Body of pancreas (tissue), 4 donors: Measurements from ENCODE around the gene CDH4. TPM values are rescaled to one million over a fixed set of nuclear protein-coding genes. Genes with fewer than 3 reads are reported as not detected.

Experiments
- ATAC-seq: fragments of 150-250 bp; one replicate; pipeline ENCODE4 v1.9.1; 2016
- DNase-seq, 4 donors: peaks; one replicate each; pipeline ENCODE4 v3.0.0-alpha.2; 2019
- H3K27ac ChIP-seq, 4 donors: fragments of 200-600 bp; sonication (generic); 1 replicate in 3 of 4; 2 replicates in 1 of 4; pipeline versions ENCODE4 v1.5.1 to v1.6.1; 2016 to 2019; ENCODE audit warnings: mild to moderate bottlenecking in 1 of 4, mixed read lengths in 1 of 4, moderate library complexity in 1 of 4
- H3K27me3 ChIP-seq, 2 donors: fragments of 200-600 bp; sonication (generic); one replicate each; pipeline ENCODE4 v1.6.0; 2016; ENCODE audit warnings: mild to moderate bottlenecking in 1 of 2
- H3K36me3 ChIP-seq, 2 donors: fragments of 200-600 bp; sonication (generic); replicated peaks in 1 of 2; 2 replicates each; pipeline ENCODE4 v1.5.1; 2016; ENCODE audit warnings: low read depth in 2 of 2; ENCODE audit not compliant: insufficient read depth in 1 of 2
- H3K4me1 ChIP-seq: fragments of 200-600 bp; sonication (generic); one replicate; pipeline ENCODE4 v1.6.0; 2016
- H3K4me3 ChIP-seq, 2 donors: fragments of 200-600 bp; sonication (generic); 1 replicate in 1 of 2; 2 replicates in 1 of 2; pipeline ENCODE4 v1.5.1; 2016 to 2019
- H3K9me3 ChIP-seq, 3 donors: fragments of 200-600 bp; sonication (generic); 1 replicate in 2 of 3; 2 replicates in 1 of 3; pipeline ENCODE4 v1.5.1; 2016
- CTCF ChIP-seq, 7 experiments: fragments of 450-650 bp in 4 of 7; fragments of 200-600 bp in 3 of 7; sonication (generic) in 3 of 7; IDR thresholded peaks; one replicate each; pipeline ENCODE4 v1.5.1; 2016 to 2019; ENCODE audit warnings: antibody characterized with exemption in 7 of 7
- POLR2A ChIP-seq, 3 donors: fragments of 450-650 bp; IDR thresholded peaks; one replicate each; pipeline ENCODE4 v1.6.1; 2016; ENCODE audit warnings: antibody characterized with exemption in 3 of 3, mild to moderate bottlenecking in 2 of 3
- WGBS, 2 donors: methylation state at CpG; one replicate each; pipeline ENCODE4 v1.1.5; 2017; 5-methylcytosine and 5-hydroxymethylcytosine counted together
- intact Hi-C: fragments of 100-400 bp; cut with DNase I; formaldehyde crosslinking; loops from one replicate; pipeline ENCODE4 v1.15.1; 2023
- total RNA-seq, 2 donors: library from RNA; depleted of rRNA; stranded (reverse); fragments of >200 nt; gene quantifications; one replicate each; pipeline ENCODE4 v1.1.0, GENCODE V29; 2016

CDH4 gene
- total RNA-seq, 2 donors from 2014 or later: 0.33 to 0.52 TPM

DNA sequence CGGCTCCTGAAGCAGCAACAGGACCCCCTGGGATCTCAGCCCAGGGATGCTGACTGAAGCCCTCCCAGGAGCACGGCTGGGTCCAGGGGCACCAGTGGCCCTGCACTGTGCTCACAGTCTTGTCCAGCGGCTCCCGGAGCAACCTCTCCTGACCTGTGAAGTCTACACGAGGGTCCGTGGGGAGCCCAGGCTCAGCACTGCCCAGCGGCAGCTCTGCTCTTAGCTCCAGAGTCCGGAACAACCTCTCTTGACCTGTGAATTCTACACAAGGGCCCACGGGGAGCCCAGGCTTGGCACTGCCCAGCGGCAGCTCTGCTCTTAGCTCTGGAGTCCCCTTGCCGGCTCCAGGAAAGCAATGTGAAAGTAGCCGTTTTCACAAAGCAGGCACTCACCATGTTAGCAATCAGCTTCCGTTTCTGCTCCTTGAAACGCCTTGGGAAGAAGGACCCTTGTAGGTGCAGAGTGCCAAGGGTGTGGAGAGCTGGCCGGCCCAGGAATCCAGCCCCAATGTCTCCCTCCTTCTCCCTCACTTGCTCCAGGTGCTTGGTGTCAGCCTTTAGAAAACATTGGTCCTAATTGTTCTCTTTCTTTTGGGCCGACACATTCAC, 310.9 kb downstream of the CDH4 start:
- no peak for ATAC-seq
- no peak for TF ChIP-seq CTCF (IDR thresholded peaks at IDR 0.05)
- TF ChIP-seq POLR2A (IDR thresholded peaks at IDR 0.05): no peak
- intact Hi-C loops: no loop called here
- Histone ChIP-seq H3K27ac (no peak overlapping the region), H3K4me1 (peaks cover 4% of the 10 kb centered on the region), H3K4me3 (no peak overlapping the region), H3K9me3 (no peaks in the 10 kb centered on the region), H3K27me3 (no peaks in the 10 kb centered on the region), H3K36me3 (no peaks in the 10 kb centered on the region)
- DNase-seq: no peak
- WGBS, 2 donors: 54 to 66% methylated on average over 9 to 16 of the region's 16 CpGs

GRCh38 chr20:61564628-61565027, 312.6 kb downstream of the CDH4 start:
- H3K9me3 ChIP-seq: no peaks in the 10 kb centered on the region
- DNase-seq (no peak), ATAC-seq (no peak)
- H3K4me3 ChIP-seq: no peak overlapping the region
- no peaks in the 10 kb centered on the region for H3K36me3 ChIP-seq
- TF ChIP-seq POLR2A (IDR thresholded peaks at IDR 0.05) (no peak), CTCF (IDR thresholded peaks at IDR 0.05) (no peak)
- H3K27me3 ChIP-seq: no peaks in the 10 kb centered on the region
- peaks cover 4% of the 10 kb centered on the region for H3K4me1 ChIP-seq
- WGBS, 2 donors: 85 to 87% methylated on average over 8 of the region's 8 CpGs
- H3K27ac ChIP-seq: no peak overlapping the region
- intact Hi-C loops: no loop called here

GRCh38 chr20:61565791-61566190, 313.7 kb downstream of the CDH4 start:
- DNase-seq: no peak
- WGBS, 2 donors: 86 to 87% methylated on average over 11 to 12 of the region's 12 CpGs
- no peak for ATAC-seq

DNA sequence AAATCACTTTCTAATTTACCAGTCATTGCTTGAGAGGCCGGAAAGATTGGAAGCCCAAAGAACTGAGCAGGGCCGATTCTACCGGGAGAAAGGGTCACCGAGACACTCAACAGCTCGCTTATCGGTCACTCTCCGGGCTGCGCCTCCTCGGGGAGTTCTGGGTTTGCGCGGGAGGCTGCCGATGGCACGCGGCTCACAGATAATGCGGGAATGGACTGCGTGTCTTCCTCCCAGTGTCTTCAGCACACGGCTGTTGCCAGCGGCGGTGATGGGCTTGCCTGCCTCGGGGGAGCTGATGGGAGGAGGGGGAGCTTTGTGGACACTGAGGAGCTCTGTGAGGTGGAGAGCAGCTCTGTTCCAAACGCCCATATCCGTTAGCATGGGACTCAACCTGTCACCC, 314.6 kb downstream of the CDH4 start:
- TF ChIP-seq CTCF (IDR thresholded peaks at IDR 0.05): no peak
- WGBS, 2 donors: 85 to 88% methylated on average over 22 of the region's 22 CpGs
- Histone ChIP-seq H3K27me3 (no peaks in the 10 kb centered on the region), H3K4me1 (peaks cover 4% of the 10 kb centered on the region), H3K9me3 (no peaks in the 10 kb centered on the region), H3K27ac (no peak overlapping the region), H3K36me3 (no peaks in the 10 kb centered on the region), H3K4me3 (no peak overlapping the region)
- ATAC-seq (no peak), DNase-seq (no peak)
- intact Hi-C loops: no loop called here

More at GRCh38 chr20:61565791-61566190, 313.7 kb downstream of the CDH4 start:
- H3K27ac ChIP-seq: no peak overlapping the region
- H3K9me3 ChIP-seq: no peaks in the 10 kb centered on the region
- no peak overlapping the region for H3K4me3 ChIP-seq
- no peaks in the 10 kb centered on the region for H3K36me3 ChIP-seq
- TF ChIP-seq POLR2A (IDR thresholded peaks at IDR 0.05) (no peak), CTCF (IDR thresholded peaks at IDR 0.05) (no peak)
- no peaks in the 10 kb centered on the region for H3K27me3 ChIP-seq
- H3K4me1 ChIP-seq: peaks cover 4% of the 10 kb centered on the region
- intact Hi-C loops: no loop called here

- intact Hi-C loops: no loop called here
- Histone ChIP-seq H3K36me3 (no peaks in the 10 kb centered on the region), H3K9me3 (no peaks in the 10 kb centered on the region), H3K4me3 (no peak overlapping the region), H3K27ac (no peak overlapping the region), H3K27me3 (no peaks in the 10 kb centered on the region), H3K4me1 (peaks cover 4% of the 10 kb centered on the region)
- no peak for TF ChIP-seq CTCF (IDR thresholded peaks at IDR 0.05)
- TF ChIP-seq POLR2A (IDR thresholded peaks at IDR 0.05): no peak
- ATAC-seq: no peak
- no peak for DNase-seq
- 37 to 38% methylated on average over 4 of the region's 4 CpGs for WGBS, 2 donors
Observed at GRCh38 chr20:61567204-61567603, 315.1 kb downstream of the CDH4 start.
